TTC549 (cell line): Measurements from ENCODE around the gene IL9R.
"Not testable (repeated sequence)": the region's sequence is repeated elsewhere in the genome, so short reads cannot be mapped to it uniquely, and the experiment has no call there.

Source experiments
- FAIRE-seq: peaks from 2 replicates; lab custom pipeline; 2012; peaks lifted over from hg19 to GRCh38; lab: Jason Lieb, UNC

The IL9R gene

DNA sequence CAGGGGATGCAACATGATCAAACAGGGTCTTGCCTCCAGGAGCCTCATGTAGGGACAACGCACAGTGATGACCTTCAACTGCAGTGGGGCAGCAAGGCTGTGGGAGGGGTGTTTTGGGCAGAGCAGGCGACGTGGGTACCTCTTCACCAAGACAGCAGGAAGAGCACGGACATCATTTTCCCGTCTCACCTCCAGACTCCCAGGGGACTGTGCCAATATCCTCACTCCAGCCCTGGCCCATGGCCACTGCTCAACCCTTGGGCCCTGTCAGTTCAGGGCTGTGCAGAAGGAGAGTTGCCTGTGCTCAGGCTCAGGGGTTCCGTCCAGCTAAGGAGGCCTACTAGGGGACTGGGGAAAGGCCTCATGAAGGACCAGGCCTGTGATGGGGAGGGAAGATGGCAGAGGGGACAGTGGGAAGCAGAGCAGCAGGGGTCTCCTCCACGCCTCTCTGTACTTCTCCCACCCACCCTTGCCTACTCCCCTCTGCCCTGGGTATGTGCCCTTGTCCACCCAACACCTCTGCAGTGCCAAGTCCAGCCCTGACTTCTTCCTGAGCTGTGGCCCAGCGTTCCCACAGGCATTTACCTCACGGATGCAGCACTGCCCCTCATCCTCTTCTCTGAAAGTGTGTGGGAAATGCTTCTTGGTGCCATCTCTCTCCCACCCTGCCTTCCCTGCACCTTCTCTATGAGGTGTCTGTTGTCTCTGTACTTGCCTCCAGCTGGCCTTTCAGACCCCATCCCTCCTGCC lies 1.4 kb downstream of the IL9R start:
- no peak for FAIRE-seq

GRCh38 chrX:155999751-156000150 lies 2.3 kb downstream of the IL9R start:
- FAIRE-seq, result not testable (repeated sequence)

DNA sequence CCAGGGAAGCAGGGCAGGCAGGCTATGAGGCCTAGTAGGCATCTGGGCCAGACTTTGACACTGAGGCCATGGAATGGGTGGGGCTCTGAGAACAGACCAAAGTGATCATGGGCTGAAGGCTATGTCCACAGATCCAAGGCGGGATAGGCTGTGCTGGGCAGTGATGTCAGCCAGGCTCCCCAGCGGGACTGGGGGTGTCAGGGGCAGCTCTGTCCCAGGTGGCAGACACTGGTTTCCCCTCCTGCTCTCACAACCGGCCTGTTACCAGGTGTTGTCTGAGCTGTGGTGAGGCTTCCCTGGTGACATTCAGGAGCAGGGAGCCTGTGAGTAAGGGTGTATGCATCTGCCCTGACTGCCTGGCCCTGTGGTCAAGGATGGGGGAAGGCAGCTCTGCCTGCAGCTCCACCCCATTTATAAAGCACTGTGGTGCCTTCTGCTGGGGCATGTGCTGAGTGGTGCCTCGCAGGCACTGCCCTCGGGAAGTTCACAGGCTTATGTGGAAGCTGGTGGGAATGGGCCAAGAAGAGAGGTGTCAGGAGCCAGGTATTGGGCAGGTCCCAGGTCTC lies 2.9 kb downstream of the IL9R start:
- no peak for FAIRE-seq

GRCh38 chrX:156001001-156001666 lies 3.6 kb downstream of the IL9R start:
- FAIRE-seq, result no peak

DNA sequence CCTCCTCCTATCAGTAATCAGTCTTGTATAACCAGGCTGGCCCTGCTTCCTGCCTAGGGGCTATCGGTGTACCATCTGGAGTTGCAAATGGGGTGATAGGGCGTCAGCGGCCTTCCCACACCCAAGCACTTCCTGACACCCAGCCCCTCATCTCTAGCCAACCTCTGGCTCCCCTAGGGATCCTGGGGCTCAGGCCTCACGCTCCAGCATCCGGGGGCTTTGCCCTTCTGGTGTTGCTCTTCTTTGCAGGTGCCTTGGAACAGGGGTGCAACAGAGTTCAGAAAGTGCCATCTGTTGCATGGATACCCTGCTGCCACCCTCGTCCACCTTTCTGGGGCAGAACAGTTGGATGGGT lies 4.1 kb downstream of the IL9R start:
- no peak for FAIRE-seq

DNA sequence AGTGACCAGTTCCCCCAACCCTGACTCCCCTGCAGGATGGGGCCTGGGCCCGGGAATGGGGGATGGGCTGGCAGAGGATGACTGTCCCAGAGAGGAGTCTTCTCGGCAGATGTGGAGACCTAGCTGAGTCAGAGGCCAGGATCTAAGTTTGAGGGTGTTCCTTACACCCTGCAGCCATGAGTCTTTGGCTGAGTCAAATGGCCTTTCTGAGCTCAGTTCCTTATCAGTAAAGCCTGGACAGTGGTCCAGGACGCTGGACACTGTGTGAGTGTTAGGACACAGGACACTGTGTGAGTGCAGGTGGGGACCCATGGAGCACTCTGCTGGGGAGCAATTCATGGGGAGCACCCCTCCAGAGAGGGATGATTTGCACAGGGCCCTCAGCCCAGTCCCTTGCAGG lies 5.0 kb downstream of the IL9R start:
- no peak for FAIRE-seq

DNA sequence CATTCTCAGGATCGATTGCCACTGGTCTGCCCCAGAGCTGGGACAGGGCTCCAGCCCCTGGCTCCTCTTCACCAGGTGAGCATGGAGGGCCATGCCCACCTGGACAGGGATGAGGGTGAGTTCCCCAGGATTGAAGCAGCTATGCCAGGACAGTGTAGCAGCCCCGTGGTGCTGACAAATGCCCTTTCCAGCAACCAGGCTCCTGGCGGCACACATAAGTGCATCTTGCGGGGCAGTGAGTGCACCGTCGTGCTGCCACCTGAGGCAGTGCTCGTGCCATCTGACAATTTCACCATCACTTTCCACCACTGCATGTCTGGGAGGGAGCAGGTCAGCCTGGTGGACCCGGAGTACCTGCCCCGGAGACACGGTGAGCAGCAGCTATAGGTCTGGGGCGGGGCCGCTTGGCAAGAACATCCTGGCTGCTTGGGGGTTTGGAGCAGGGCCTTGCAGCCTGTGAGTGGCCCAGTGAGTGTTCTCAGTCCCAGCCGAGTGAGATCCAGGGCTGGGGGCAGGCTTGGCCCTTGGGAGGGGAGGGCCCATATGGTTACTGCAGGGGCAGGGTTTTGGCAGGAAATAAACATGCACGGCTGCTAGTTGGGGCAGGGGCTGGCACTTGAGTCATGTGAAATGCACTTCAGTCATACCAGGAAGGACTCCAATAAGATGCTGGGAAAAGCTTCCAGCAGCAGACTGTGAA lies 6.1 kb downstream of the IL9R start:
- FAIRE-seq, result no peak

- no peak for FAIRE-seq
Observed at GRCh38 chrX:156004256-156004655, 6.8 kb downstream of the IL9R start.

- FAIRE-seq, result no peak
Observed at GRCh38 chrX:156004740-156005139, 7.2 kb downstream of the IL9R start.

DNA sequence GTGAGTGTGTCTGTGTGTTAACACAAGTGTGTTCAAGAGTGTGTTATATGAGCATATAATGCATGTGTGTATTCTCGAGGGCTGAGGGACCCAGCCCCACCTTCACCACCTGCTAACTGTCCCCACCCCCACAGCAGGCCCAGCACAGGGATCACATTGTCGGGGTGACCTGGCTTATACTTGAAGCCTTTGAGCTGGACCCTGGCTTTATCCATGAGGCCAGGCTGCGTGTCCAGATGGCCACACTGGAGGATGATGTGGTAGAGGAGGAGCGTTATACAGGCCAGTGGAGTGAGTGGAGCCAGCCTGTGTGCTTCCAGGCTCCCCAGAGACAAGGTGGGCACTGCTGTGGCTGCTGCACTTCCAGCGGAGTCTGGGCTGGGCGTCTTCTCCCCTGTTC lies 7.6 kb downstream of the IL9R start:
- no peak for FAIRE-seq

- not testable (repeated sequence) for FAIRE-seq
Observed at GRCh38 chrX:156006468-156006867, 9.0 kb downstream of the IL9R start.

- FAIRE-seq, result not testable (repeated sequence)
Observed at GRCh38 chrX:156008379-156008778, 10.9 kb downstream of the IL9R start.

GRCh38 chrX:156008915-156009314 lies 11.4 kb downstream of the IL9R start:
- no peak for FAIRE-seq

DNA sequence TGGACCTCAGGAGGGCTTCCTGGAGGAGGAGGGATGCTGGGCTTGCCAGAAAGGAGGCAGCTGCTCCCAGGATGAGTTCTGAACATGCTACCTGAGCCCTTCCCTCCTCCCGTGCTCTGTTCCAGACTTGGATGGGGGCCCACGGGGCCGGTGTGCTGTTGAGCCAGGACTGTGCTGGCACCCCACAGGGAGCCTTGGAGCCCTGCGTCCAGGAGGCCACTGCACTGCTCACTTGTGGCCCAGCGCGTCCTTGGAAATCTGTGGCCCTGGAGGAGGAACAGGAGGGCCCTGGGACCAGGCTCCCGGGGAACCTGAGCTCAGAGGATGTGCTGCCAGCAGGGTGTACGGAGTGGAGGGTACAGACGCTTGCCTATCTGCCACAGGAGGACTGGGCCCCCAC lies 12.2 kb downstream of the IL9R start:
- not testable (repeated sequence) for FAIRE-seq

GRCh38 chrX:156013286-156013953 lies 15.9 kb downstream of the IL9R start:
- not testable (repeated sequence) for FAIRE-seq

DNA sequence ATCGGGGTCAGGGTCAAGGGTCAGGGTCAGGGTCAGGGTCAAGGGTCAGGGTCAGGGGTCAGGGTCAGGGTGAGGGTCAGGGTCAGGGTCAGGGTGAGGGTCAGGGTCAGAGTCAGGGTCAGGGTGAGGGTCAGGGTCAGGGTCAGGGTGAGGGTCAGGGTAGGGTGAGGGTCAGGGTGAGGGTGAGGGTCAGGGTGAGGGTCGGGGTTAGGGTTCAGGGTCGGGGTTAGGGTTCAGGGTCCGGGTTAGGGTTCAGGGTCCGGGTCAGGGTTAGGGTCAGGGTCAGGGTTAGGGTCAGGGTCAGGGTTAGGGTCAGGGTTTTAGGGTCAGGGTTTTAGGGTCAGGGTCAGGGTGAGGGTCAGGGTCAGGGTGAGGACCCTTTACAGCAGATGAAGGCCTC lies 22.4 kb downstream of the IL9R start:
- FAIRE-seq, result not testable (repeated sequence)

- not testable (repeated sequence) for FAIRE-seq
Observed at GRCh38 chrX:156023002-156023401, 25.5 kb downstream of the IL9R start.

GRCh38 chrX:156024949-156025492 lies 27.5 kb downstream of the IL9R start:
- FAIRE-seq, result not testable (repeated sequence)

DNA sequence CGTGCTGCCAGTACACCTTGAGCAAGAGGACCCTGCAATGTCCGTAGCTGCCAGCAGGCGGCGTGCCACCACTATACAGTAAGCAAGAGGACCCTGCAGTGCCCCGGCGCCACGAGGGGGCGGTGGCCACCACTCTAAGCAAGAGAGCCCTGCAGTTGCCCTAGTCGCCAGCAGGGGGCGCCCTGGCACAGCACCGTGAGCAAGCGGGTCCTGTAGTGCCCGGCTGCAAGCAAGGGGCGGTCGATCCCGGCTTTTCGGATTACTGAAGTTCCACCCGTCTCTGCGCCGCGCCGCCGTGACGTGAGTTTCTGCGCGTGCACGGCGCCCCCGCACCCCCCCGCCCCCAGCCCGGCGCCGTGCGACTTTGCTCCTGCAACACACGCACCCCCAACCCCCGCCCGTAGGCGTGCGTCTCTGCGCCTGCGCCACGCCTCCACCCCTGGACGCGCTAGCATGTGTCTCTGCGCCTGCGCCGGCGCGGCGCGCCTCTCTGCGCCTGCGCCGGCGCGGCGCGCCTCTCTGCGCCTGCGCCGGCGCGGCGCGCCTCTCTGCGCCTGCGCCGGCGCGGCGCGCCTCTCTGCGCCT lies 31.2 kb downstream of the IL9R start:
- FAIRE-seq, result not testable (repeated sequence)

DNA sequence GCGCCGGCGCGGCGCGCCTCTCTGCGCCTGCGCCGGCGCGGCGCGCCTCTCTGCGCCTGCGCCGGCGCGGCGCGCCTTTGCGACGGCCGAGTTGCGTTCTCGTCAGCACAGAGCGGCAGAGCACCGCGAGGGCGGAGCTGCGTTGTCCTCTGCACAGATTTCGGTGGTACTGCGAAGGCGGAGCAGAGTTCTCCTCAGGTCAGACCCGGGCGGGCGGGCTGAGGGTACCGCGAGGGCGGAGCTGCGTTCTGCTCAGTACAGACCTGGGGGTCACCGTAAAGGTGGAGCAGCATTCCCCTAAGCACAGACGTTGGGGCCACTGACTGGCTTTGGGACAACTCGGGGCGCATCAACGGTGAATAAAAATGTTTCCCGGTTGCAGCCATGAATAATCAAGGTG lies 31.8 kb downstream of the IL9R start:
- FAIRE-seq, result not testable (repeated sequence)

GRCh38 chrX:156029707-156030442 lies 32.4 kb downstream of the IL9R start:
- not testable (repeated sequence) for FAIRE-seq
